Anterior cingulate cortex (tissue), 58 donors: ENCODE results near the gene ADCK1.

ENCODE experiments used
- DNase-seq, 58 donors: peaks; one replicate each; lab custom pipeline; 2025; lab: John Stamatoyannopoulos, UW

The ADCK1 gene

DNA sequence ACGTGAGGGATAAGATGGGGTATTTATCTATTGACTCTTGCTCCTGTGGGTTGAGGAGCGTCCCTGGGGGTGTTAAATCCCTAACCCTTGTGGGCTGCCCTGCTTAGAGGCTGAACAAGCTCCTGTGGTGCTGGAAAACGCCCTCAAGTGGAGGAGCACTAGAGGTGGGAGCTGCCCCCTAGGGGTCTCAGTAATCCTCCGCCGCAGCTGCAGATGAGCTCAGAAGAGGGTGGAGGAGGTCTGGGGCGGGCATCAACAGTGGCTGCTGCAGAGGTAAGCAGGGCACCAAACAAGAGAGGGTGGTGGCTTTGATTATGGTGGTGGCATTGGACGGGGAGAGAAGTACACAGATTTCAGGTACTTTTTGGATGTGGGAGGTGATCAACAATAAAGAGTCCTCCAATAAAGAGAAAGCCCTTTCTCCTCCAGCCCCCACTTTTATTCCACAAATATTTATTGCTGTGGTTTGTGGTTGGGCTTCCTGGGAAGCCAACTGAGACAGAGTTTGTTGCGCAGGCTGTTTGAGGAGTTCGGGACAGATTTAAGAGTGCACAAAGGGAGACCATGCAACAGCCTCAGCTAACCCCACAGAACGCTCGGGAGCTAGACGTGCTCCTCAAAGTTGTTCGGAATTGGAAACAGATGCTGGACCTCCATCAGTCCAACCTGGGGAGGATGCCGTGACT, 179.9 kb downstream of the ADCK1 start:
- peak in 25 of 58 donors; percentile 14 to 69 (median 28) for DNase-seq

DNA sequence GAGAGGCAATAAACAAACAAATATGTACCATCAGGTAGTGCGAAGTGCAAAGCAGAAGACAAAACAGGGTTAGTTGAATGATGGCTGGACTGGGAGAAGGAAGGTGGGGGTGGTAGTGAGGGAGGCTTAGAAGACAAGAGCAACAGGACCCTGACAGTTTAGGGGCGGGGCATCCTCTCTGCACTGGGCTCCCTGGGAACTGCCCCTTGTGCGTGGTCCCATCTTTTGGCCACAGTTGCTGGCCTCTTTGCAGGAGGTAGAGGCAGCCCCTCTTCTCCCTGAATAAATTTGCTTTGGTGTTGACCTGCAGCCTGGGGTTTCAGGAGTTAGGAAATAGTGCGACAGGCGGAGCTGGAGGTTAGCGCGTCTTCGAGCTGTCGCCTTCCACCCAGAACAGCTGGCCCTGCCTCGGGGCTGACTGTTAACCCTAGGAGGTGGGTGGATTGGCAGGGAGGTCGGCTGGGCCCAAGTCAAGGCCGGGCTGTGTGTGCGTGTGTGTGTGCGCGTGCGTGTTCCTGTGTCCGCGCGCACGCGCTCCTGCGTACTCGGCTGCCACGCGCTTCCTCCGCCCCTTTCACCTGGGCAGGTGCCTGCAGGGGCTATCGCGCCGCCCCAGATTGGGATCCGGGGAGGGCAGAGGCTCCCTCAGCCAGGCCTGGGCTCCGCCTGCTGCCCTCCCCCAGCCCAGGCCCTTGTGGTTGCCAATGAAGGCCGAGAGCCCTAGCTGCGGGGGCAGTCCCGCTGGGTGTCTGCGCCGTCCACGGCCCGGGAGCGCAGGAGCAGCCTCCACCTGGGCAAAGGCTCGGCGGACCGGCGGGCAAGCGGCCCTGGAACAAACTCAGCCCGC, 180.8 kb downstream of the ADCK1 start:
- DNase-seq = peak in 18 of 58 donors; percentile 21 to 63 (median 37)
